ENCODE data around the gene ATP5MG.

GRCh38 chr11:118427707-118428106 lies 26.3 kb downstream of the ATP5MG start:
- TF ChIP-seq CTCF (IDR thresholded peaks at IDR 0.05; ENCODE audit: low read length) (no peak), EZH2 (optimal IDR thresholded peaks at IDR 0.05; ENCODE audit: low read depth, low read length) (no peak)

Data from MM.1S (cell line).